Kidney (tissue), 14 donors: ENCODE data around the gene IKZF1. TPM values are rescaled to one million over a fixed set of nuclear protein-coding genes. Genes with fewer than 3 reads are reported as not detected.

ENCODE experiments used
- DNase-seq, 5 donors: peaks; one replicate each; pipeline ENCODE4 v3.0.0-alpha.2; 2013 to 2020
- FAIRE-seq: peaks from 2 replicates; lab custom pipeline; 2012; peaks lifted over from hg19 to GRCh38; lab: Jason Lieb, UNC
- H3K27ac ChIP-seq, 2 donors: one replicate each; pipeline ENCODE4 v1.7.0; 2013; ENCODE audit warnings: low read depth in 2 of 2, low read length in 2 of 2, inconsistent platforms in 1 of 2
- H3K27me3 ChIP-seq: one replicate; pipeline ENCODE4 v1.7.1; 2013; ENCODE audit warnings: low read length, inconsistent platforms; ENCODE audit not compliant: control insufficient read depth, insufficient read depth
- H3K36me3 ChIP-seq, 3 donors: one replicate each; pipeline versions ENCODE4 v1.7.0 to v1.7.1; 2013; ENCODE audit warnings: low read length in 3 of 3, control low read depth in 1 of 3, inconsistent platforms in 1 of 3; ENCODE audit not compliant: insufficient read depth in 3 of 3, control insufficient read depth in 2 of 3
- H3K4me1 ChIP-seq, 3 donors: one replicate each; pipeline versions ENCODE4 v1.7.0 to v1.7.1; 2013; ENCODE audit warnings: low read length in 3 of 3, inconsistent platforms in 1 of 3, low read depth in 1 of 3; ENCODE audit not compliant: control insufficient read depth in 2 of 3, insufficient read depth in 2 of 3
- H3K4me3 ChIP-seq, 3 donors: one replicate each; pipeline versions ENCODE4 v1.7.0 to v1.8.1; 2013; ENCODE audit warnings: low read length in 3 of 3, control low read depth in 1 of 3, inconsistent platforms in 1 of 3
- H3K9ac ChIP-seq, 3 donors: one replicate each; pipeline versions ENCODE4 v1.7.0 to v1.7.1; 2013; ENCODE audit warnings: low read length in 3 of 3, control low read depth in 1 of 3, inconsistent platforms in 1 of 3
- H3K9me3 ChIP-seq, 3 donors: one replicate each; pipeline versions ENCODE4 v1.7.0 to v1.7.1; 2013; ENCODE audit warnings: low read length in 3 of 3, control low read depth in 1 of 3, inconsistent platforms in 1 of 3; ENCODE audit not compliant: control insufficient read depth in 2 of 3, insufficient read depth in 1 of 3
- intact Hi-C: fragments of 100-400 bp; cut with DNase I; formaldehyde crosslinking; loops from one replicate; pipeline ENCODE4 v1.11.1; 2022
- polyA plus RNA-seq: library from polyadenylated mRNA; stranded (reverse); fragments of 350-450 nt; fragmentation: Illumina TruSeq; extraction: RNeasy Lipid Tissue Mini Kit (QIAGEN cat#74804); gene quantifications from one replicate; pipeline ENCODE4 v1.2.3, GENCODE V29; 2014; ENCODE audit warnings: low read depth, low replicate concordance; ENCODE audit not compliant: insufficient read depth
- total RNA-seq: library from RNA; stranded (reverse); fragmentation: NEBNext Ultra II Directional; extraction: Animal tissue kit (Norgen Biotek cat#: 25700); gene quantifications from one replicate; pipeline ENCODE4 v1.2.1, GENCODE V29; 2021
- TF ChIP-seq, protein P1 (sequence below): IDR thresholded peaks from 3 replicates; pipeline ENCODE4 v1.5.1; 2012; ENCODE audit warnings: mild to moderate bottlenecking, moderate library complexity, borderline replicate concordance; ENCODE audit not compliant: insufficient read depth; ENCODE audit errors: extremely low read depth
- donor health status: control.
- donor health status: control.
- donor health status: control.
- donor health status: control.
- donor health status: control.
- donor health status: DM: yes; HTN: yes; CAD: no.
- donor health status: Normal renal cell carcinoma (clear cell type).

IKZF1 gene
- total and polyA plus RNA-seq, 2 donors from 2014 or later: 0.52 to 36.8 TPM

- H3K27ac ChIP-seq: no peak overlapping the region
- intact Hi-C loops: no loop called here
Measured at GRCh38 chr7:50351267-50351666, 46.8 kb downstream of the IKZF1 start.

DNA sequence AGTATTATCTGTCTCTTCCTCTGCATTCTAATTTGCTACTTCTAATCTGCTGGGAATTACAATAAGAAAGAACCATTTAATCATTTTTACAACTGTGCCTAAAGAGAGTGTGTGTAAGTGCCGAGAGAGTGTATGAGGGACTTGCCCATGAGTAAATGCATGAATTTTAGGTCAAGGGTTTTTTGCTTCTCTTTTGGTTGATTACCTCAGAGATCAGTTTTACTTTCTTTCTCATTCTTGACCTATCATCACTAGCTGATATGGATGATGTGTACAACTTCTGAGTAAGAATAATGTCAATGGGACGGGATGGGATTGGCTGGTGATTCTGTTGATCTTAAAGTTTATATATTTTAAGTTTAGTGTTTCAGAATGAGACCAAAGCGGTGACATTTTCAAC, 47.8 kb downstream of the IKZF1 start:
- H3K36me3 ChIP-seq: no peaks in the 10 kb centered on the region
- intact Hi-C loops: no loop called here
- FAIRE-seq (no peak), DNase-seq (no peak)
- H3K27me3 ChIP-seq: no peaks in the 10 kb centered on the region
- TF ChIP-seq, protein P1, sequence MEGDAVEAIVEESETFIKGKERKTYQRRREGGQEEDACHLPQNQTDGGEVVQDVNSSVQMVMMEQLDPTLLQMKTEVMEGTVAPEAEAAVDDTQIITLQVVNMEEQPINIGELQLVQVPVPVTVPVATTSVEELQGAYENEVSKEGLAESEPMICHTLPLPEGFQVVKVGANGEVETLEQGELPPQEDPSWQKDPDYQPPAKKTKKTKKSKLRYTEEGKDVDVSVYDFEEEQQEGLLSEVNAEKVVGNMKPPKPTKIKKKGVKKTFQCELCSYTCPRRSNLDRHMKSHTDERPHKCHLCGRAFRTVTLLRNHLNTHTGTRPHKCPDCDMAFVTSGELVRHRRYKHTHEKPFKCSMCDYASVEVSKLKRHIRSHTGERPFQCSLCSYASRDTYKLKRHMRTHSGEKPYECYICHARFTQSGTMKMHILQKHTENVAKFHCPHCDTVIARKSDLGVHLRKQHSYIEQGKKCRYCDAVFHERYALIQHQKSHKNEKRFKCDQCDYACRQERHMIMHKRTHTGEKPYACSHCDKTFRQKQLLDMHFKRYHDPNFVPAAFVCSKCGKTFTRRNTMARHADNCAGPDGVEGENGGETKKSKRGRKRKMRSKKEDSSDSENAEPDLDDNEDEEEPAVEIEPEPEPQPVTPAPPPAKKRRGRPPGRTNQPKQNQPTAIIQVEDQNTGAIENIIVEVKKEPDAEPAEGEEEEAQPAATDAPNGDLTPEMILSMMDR: no peak
- H3K9me3 ChIP-seq: no peaks in the 10 kb centered on the region
- no peak overlapping the region for H3K27ac ChIP-seq
- H3K9ac ChIP-seq: no peak overlapping the region
- no peak overlapping the region for H3K4me3 ChIP-seq
- no peaks in the 10 kb centered on the region for H3K4me1 ChIP-seq

More at GRCh38 chr7:50351267-50351666, 46.8 kb downstream of the IKZF1 start:
- DNase-seq (no peak), FAIRE-seq (no peak)
- TF ChIP-seq, protein P1: no peak
- Histone ChIP-seq H3K4me3 (no peak overlapping the region), H3K9me3 (no peaks in the 10 kb centered on the region), H3K4me1 (no peaks in the 10 kb centered on the region), H3K36me3 (no peaks in the 10 kb centered on the region), H3K27me3 (no peaks in the 10 kb centered on the region), H3K9ac (no peak overlapping the region)

DNA sequence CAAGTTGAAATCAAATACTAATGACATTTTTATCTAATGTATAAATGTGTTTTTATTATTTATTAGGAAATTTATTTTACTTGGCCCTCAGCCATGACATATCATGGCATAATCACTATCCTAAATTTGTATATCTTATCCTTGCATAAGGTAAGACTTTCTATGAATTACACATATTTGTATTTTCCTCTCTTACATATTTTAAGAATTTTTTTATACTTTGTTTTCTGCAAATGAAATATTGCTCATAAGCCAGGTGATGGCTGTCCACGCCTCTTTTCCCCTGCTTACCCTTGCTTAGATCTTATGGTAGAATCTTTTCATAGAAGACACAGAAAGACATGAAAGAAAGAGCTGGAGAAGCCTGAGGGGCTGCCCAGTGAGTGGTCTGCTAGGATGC, 48.2 kb downstream of the IKZF1 start:
- Histone ChIP-seq H3K27me3 (no peaks in the 10 kb centered on the region), H3K36me3 (no peaks in the 10 kb centered on the region), H3K9ac (no peak overlapping the region), H3K9me3 (no peaks in the 10 kb centered on the region), H3K4me3 (no peak overlapping the region), H3K4me1 (no peaks in the 10 kb centered on the region), H3K27ac (no peak overlapping the region)
- FAIRE-seq: no peak
- intact Hi-C loops: no loop called here
- TF ChIP-seq, protein P1: no peak
- no peak for DNase-seq

GRCh38 chr7:50353201-50353600, 48.7 kb downstream of the IKZF1 start:
- H3K9me3 ChIP-seq: no peaks in the 10 kb centered on the region
- H3K4me3 ChIP-seq: no peak overlapping the region
- no peak overlapping the region for H3K27ac ChIP-seq
- intact Hi-C loops: no loop called here
- FAIRE-seq: no peak
- H3K27me3 ChIP-seq: no peaks in the 10 kb centered on the region
- H3K4me1 ChIP-seq: no peaks in the 10 kb centered on the region
- no peaks in the 10 kb centered on the region for H3K36me3 ChIP-seq
- H3K9ac ChIP-seq: no peak overlapping the region
- TF ChIP-seq, protein P1: no peak
- DNase-seq: no peak
